Lower leg skin (tissue), 4 donors: ENCODE measurements around the gene RNH1. TPM values are rescaled to one million over a fixed set of nuclear protein-coding genes. Genes with fewer than 3 reads are reported as not detected.
"Not testable (repeated sequence)": the region's sequence is repeated elsewhere in the genome, so short reads cannot be mapped to it uniquely, and the experiment has no call there.

ENCODE experiments used
- DNase-seq, 2 donors: peaks; one replicate each; pipeline ENCODE4 v3.0.0-alpha.2; 2019; ENCODE audit warnings: low spot score in 2 of 2
- H3K4me3 ChIP-seq: fragments of 200-600 bp; sonication (generic); 2 replicates; pipeline ENCODE4 v1.5.1; 2017; ENCODE audit warnings: mild to moderate bottlenecking, low read depth; ENCODE audit not compliant: poor library complexity, severe bottlenecking
- POLR2A ChIP-seq, 2 donors: fragments of 450-650 bp; IDR thresholded peaks; one replicate each; pipeline ENCODE4 v1.6.1; 2016 to 2017; ENCODE audit warnings: antibody characterized with exemption in 2 of 2, mild to moderate bottlenecking in 1 of 2, moderate library complexity in 1 of 2
- WGBS, 2 donors: methylation state at CpG; one replicate each; pipeline ENCODE4 v1.1.5; 2018; 5-methylcytosine and 5-hydroxymethylcytosine counted together
- intact Hi-C: fragments of 100-400 bp; cut with DNase I; formaldehyde crosslinking; loops from one replicate; pipeline ENCODE4 v1.15.0; 2023; ENCODE audit warnings: low total_unique reads
- total RNA-seq, 4 donors: library from RNA; depleted of rRNA; stranded (reverse); fragments of >200 nt; gene quantifications; one replicate each; pipeline ENCODE4 v1.1.0, GENCODE V29; 2016
- TF ChIP-seq, protein P1 (sequence below), 3 donors: fragments of 450-650 bp; IDR thresholded peaks; one replicate each; pipeline ENCODE4 v1.5.1; 2016; ENCODE audit warnings: antibody characterized with exemption in 3 of 3, mild to moderate bottlenecking in 3 of 3, moderate library complexity in 2 of 3

The RNH1 gene
- total RNA-seq, 4 donors from 2014 or later: 419 to 465 (median 446) TPM

DNA sequence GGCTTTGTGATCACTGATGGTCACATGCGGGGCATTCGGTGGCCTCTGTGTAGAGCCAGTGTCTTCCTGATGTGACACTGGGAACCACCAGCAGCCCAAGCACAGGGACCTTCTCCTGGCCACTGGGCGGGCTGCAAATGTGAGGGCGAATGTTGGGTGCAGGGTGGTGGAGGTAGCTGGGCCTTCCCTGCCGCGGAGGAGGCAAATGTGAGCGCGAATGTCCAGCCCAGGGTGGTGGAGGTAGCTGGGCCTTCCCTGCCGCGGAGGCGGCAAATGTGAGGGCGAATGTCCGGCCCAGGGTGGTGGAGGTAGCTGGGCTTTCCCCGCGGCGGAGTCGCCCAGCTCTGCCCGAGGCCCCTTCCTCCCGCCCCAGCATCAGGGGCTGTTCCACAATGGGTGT, 33.6 kb downstream of the RNH1 start:
- intact Hi-C loops: no loop called here
- TF ChIP-seq POLR2A (IDR thresholded peaks at IDR 0.05): no peak
- TF ChIP-seq, protein P1, sequence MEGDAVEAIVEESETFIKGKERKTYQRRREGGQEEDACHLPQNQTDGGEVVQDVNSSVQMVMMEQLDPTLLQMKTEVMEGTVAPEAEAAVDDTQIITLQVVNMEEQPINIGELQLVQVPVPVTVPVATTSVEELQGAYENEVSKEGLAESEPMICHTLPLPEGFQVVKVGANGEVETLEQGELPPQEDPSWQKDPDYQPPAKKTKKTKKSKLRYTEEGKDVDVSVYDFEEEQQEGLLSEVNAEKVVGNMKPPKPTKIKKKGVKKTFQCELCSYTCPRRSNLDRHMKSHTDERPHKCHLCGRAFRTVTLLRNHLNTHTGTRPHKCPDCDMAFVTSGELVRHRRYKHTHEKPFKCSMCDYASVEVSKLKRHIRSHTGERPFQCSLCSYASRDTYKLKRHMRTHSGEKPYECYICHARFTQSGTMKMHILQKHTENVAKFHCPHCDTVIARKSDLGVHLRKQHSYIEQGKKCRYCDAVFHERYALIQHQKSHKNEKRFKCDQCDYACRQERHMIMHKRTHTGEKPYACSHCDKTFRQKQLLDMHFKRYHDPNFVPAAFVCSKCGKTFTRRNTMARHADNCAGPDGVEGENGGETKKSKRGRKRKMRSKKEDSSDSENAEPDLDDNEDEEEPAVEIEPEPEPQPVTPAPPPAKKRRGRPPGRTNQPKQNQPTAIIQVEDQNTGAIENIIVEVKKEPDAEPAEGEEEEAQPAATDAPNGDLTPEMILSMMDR (IDR thresholded peaks at IDR 0.05): no peak
- no peak for DNase-seq
- WGBS, 2 donors: 95% methylated on average over 9 of the region's 19 CpGs
- H3K4me3 ChIP-seq: no peak overlapping the region

DNA sequence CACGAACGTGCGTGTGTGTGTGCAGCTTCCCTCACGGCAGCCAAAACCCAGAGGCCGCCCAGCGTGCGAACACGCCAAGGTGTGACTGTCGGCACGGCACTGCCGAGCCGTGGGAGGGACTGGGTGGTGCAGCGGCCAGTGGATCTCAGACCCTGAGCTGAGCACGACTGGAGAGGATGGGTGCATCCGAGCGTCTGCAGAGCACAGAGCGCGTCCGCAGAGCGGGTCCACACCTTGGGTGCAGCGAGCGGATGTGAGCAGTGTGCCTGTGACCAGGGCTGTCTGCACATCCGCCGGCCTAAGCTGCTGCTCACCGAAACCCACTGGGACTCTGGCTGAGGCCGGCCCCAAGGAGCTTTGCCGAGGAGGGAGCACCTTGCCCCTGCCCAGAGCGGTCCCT, 34.2 kb downstream of the RNH1 start:
- H3K4me3 ChIP-seq: no peak overlapping the region
- WGBS, 2 donors: 92 to 93% methylated on average over 27 to 28 of the region's 28 CpGs
- no peak for DNase-seq
- no peak for TF ChIP-seq POLR2A (IDR thresholded peaks at IDR 0.05)
- TF ChIP-seq, protein P1 (IDR thresholded peaks at IDR 0.05): no peak
- intact Hi-C loops: no loop called here

DNA sequence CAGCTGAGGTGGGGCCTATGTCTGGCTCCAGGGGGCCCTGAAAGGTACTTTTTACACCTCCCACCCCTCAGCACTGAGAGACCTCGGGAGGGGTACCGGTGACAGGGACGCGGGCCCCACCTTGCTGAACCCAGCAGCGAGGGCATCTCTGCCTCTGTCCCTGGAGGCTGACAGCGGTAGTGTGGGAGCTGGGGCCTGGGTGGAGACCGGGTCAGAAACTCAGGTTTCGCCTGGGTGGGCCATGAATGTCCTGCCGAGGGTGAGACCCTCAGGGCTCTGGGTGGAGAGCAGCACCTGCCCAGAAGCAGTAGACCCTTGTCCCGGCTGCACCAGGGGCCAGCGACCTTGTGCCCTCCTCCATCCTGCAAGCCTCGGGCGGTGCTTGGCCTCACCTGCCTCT, 34.8 kb downstream of the RNH1 start:
- H3K4me3 ChIP-seq: no peak overlapping the region
- intact Hi-C loops: no loop called here
- TF ChIP-seq, protein P1 (IDR thresholded peaks at IDR 0.05): no peak
- no peak for TF ChIP-seq POLR2A (IDR thresholded peaks at IDR 0.05)
- WGBS, 2 donors: 91 to 93% methylated on average over 7 to 13 of the region's 13 CpGs
- no peak for DNase-seq

DNA sequence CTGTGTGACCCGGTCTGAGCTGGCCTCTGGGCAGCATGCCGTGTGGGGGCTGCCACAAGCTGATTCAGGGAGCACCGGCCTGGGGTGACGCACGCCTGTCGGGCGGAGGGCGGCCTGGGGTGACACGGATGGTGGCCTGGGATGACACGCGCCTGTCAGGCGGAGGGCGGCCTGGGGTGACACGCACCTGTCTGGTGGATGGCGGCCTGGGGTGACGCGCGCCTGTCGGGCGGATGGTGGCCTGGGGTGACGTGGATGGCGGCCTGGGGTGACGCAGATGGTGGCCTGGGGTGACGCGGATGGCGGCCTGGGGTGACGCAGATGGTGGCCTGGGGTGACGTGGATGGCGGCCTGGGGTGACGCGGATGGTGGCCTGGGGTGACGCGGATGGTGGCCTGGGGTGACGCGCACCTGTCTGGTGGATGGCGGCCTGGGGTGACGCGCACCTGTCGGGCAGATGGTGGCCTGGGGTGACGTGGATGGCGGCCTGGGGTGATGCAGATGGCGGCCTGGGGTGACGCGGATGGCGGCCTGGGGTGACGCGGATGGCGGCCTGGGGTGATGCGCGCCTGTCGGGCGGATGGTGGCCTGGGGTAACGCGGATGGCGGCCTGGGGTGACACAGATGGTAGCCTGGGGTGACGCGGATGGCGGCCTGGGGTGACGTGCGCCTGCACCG, 35.4 kb downstream of the RNH1 start:
- 92 to 97% methylated on average over 58 to 61 of the region's 61 CpGs for WGBS, 2 donors
- intact Hi-C loops: no loop called here
- DNase-seq: no peak
- no peak overlapping the region for H3K4me3 ChIP-seq
- TF ChIP-seq, protein P1 (IDR thresholded peaks at IDR 0.05): no peak
- TF ChIP-seq POLR2A (IDR thresholded peaks at IDR 0.05): no peak

DNA sequence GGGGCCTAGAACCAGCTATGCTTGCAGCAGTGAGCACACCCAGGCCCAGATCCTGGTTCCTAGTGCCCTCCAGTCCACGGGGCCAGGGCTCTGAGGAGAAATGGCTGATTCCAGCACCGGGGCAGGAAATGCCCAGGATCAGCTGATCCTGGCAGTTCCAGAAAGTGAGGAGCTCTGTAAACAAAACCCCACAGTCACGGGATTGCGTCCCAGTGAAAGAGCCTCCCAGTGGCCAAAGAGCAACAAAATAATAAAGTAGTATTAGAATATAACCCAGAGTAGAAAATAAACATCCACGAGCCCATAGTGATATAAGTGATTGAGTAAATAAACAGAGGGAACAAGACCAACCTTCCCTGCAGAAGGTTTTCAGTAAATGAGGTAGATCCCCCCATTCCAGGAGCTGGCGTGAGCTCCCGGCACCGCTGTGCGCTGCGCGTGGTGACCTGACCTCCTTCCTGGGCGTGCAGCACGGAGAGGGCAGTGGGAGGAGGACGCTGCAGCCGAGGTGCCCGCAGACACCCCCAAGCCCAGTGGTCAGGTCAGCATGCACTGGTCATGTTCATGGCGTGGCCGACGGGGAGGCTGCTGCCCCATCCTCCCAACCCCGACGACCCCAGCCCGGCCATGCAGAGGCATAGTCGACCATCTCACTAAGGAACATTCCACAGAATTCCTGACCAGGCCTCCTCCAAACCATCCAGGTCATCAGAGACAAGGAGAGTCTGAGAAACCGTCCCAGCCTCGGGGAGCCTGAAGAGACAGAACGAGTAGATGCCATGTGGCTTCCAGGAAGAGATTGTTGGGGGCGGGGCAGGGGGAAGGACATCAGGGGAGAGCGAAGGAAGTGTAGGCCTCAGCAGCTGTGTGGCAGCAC, 37.1 kb downstream of the RNH1 start:
- 65 to 71% methylated on average over 28 of the region's 28 CpGs for WGBS, 2 donors
- no peak overlapping the region for H3K4me3 ChIP-seq
- intact Hi-C loops: no loop called here
- TF ChIP-seq, protein P1 (IDR thresholded peaks at IDR 0.05): no peak
- TF ChIP-seq POLR2A (IDR thresholded peaks at IDR 0.05): no peak
- peak in 1 of 2 donors; percentile 79 for DNase-seq

DNA sequence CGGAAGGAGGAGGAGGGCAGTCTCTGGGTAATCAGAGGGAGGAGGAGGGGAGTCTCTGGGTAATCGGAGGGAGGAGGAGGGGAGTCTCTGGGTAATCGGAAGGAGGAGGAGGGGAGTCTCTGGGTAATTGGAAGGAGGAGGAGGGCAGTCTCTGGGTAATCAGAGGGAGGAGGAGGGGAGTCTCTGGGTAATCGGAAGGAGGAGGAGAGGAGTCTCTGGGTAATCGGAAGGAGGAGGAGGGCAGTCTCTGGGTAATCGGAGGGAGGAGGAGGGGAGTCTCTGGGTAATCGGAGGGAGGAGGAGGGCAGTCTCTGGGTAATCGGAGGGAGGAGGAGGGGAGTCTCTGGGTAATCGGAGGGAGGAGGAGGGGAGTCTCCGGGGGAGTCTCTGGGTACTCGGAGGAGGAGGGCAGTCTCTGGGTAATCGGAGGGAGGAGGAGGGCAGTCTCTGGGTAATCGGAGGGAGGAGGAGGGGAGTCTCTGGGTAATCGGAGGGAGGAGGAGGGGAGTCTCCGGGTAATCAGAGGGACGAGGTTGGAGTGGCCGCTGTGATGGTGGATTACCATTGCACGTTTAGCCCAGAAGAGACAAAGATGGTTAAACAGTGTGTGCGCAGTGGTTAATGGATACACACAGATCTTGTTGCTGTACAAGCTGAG, 37.9 kb downstream of the RNH1 start:
- H3K4me3 ChIP-seq, DNase-seq, intact Hi-C loops: not testable (repeated sequence)
- 43 to 45% methylated on average over 18 to 19 of the region's 19 CpGs for WGBS, 2 donors
